ENCODE results near the gene JCHAIN. TPM values are rescaled to one million over a fixed set of nuclear protein-coding genes. Genes with fewer than 3 reads are reported as not detected.
"Not testable (repeated sequence)": the region's sequence is repeated elsewhere in the genome, so short reads cannot be mapped to it uniquely, and the experiment has no call there.

Gene JCHAIN
- total and polyA plus RNA-seq, 2 donors: 4.5 to 6.9 TPM

DNA sequence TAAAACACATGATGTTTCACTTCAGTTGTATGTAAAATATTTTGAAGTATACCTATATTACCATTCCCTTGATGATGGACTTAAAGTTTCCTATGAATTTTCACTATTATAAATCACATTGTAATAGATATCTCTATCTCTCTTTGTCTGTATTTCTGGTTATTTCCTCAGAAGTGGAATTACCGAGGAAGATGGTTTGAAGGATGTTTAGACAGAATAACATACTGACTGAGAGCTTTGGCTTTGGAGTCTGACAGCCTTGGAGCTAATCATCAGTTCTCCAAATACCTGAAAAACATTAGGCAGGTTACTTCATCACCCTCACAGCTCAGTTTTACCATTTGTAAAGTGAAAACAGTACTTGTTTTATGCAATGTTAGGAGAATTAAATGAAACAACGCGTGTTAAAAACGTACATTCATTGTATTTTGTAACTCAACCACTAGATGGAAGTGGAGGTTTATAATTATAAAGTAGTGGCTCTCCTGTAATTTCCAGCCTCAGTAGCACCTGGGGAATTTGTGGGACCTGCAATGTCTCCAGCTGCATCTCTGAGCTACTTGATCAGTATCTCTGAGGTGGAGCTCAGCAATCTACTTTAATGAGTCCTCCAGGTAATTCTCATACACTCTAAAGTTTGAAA lies 14.3 kb downstream of the JCHAIN start:
- Histone ChIP-seq H3K36me3 (ENCODE audit: insufficient read depth) (no peaks in the 10 kb centered on the region), H3K4me1 (ENCODE audit: insufficient read depth) (no peaks in the 10 kb centered on the region), H3K27ac (ENCODE audit: low read depth) (no peak overlapping the region), H3K4me3 (ENCODE audit: low read depth, low read length) (no peak overlapping the region)
- no peak for DNase-seq (ENCODE audit: extremely low spot score)
- 8% methylated on average over 4 of the region's 4 CpGs for WGBS

DNA sequence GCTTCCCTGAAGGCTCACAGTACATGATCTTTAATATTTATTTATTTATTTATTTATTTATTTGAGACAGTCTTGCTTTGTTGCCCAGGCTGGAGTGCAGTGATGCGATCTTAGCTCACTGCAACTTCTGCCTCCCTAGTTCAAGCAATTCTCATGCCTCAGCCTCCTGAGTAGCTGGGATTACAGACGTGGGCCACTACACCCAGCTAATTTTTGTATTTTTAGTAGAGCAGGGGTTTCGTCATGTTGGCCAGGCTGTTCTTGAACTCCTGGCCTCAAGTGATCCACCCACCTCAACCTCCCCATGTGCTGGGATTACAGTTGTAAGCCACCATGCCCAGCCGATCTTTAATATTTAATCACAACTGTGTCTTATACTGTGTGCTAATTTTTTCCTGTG lies 15.6 kb downstream of the JCHAIN start:
- H3K27ac ChIP-seq (ENCODE audit: low read depth); DNase-seq (ENCODE audit: extremely low spot score); H3K4me3 ChIP-seq (ENCODE audit: low read depth, low read length); H3K36me3 ChIP-seq (ENCODE audit: insufficient read depth); H3K4me1 ChIP-seq (ENCODE audit: insufficient read depth): not testable (repeated sequence)
- 79% methylated on average over 4 of the region's 4 CpGs for WGBS

DNA sequence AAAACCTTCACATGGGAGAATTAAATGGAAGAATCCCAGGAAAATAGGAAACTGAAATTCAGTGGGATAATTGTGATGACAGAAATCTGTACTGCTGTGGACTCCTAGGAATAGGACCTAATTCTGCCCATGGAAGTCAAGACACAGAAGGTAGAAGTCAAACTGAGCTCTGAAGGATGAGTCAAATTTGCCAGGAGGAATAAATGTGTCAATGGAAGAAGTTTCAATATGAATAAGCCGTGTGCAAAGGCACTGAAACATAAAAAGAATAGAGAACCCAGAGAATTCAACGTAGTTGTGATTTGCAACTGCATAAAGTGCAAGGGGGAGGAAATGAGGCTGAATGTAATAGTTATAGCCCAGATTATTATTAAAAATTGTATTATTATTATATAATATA lies 26.1 kb downstream of the JCHAIN start:
- Histone ChIP-seq H3K27ac (ENCODE audit: low read depth) (no peak overlapping the region), H3K36me3 (ENCODE audit: insufficient read depth) (no peaks in the 10 kb centered on the region), H3K4me1 (ENCODE audit: insufficient read depth) (no peaks in the 10 kb centered on the region), H3K4me3 (ENCODE audit: low read depth, low read length) (no peak overlapping the region)
- WGBS: 76% methylated on average over 2 of the region's 2 CpGs
- DNase-seq (ENCODE audit: extremely low spot score): no peak

DNA sequence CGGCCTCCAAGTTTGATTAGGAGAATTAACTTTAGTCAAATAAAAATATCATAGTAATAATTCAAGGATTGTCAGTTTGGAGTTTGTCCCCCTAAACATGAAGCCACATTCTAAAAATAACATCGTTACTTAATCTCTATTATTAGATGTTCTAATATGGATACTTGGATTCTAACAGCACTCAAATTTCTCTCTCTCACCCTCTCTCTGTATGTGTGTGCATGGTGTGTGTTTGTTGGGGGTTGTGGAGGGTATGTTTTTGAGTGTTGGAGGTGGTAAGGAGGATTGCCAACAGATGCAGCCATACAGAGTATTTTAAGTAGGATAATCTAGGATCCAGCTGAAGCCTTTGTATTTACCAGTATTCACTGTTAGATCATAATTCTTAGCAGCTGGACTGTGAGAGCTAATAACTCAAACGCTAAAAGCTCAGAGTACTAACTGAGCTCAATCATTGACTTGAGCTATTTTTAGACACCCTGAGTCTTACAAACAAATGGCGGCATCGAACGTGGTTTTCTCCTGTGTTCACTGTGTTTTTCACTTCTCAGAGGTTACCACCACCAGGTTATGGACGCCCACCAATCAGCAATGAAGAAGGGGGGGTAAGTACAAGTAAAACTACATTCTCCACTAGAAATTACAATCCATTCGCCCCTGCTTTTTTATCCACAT lies 28.9 kb downstream of the JCHAIN start:
- 30% methylated on average over 8 of the region's 8 CpGs for WGBS
- Histone ChIP-seq H3K27ac (ENCODE audit: low read depth) (no peak overlapping the region), H3K36me3 (ENCODE audit: insufficient read depth) (no peaks in the 10 kb centered on the region), H3K4me1 (ENCODE audit: insufficient read depth) (no peaks in the 10 kb centered on the region), H3K4me3 (ENCODE audit: low read depth, low read length) (no peak overlapping the region)
- DNase-seq (ENCODE audit: extremely low spot score): no peak

DNA sequence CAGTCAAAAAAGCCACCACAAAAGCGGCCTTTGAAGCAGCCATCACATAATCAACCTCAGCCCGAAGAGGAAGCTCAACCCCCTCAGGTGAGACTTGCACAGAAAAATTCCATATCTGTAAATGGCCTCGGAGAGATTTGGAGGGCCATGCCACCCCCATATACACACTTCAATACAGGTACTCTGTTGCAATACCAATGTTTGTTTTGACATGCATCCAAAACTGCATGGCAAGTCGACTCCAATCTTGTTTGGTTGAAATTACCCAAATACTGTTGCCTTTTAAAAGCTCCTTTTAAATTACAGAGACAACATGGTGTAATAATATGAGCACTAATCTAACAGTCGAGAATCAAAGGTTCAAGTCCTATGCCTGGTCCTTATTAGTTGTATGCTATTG lies 31.8 kb downstream of the JCHAIN start:
- Histone ChIP-seq H3K36me3 (ENCODE audit: insufficient read depth) (no peaks in the 10 kb centered on the region), H3K4me3 (ENCODE audit: low read depth, low read length) (no peak overlapping the region), H3K27ac (ENCODE audit: low read depth) (no peak overlapping the region), H3K4me1 (ENCODE audit: insufficient read depth) (no peaks in the 10 kb centered on the region)
- WGBS: 88% methylated on average over 5 of the region's 5 CpGs
- no peak for DNase-seq (ENCODE audit: extremely low spot score)

DNA sequence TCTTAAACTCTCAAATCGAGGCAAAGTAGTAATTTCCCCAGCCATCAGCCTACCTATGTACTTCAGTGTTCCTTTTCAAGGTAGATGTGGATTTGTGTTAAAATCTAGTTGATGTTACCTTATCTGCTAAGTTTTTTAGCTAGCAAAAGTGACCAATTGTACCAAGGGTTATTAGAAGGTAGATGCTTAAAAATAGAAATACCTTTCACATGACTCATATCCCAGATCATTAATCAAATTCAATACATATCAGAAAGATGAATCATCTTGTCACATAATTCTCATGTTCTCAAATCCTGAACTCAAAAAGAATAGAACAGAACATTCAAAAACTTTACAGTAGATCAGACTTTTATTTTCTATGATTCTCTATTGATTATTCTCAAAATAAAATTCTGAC lies 34.3 kb downstream of the JCHAIN start:
- no peak for DNase-seq (ENCODE audit: extremely low spot score)
- no peak overlapping the region for H3K4me3 ChIP-seq (ENCODE audit: low read depth, low read length)
- no peak overlapping the region for H3K27ac ChIP-seq (ENCODE audit: low read depth)
- no peaks in the 10 kb centered on the region for H3K36me3 ChIP-seq (ENCODE audit: insufficient read depth)
- WGBS: 87% methylated on average over 1 of the region's 1 CpG
- H3K4me1 ChIP-seq (ENCODE audit: insufficient read depth): no peaks in the 10 kb centered on the region

DNA sequence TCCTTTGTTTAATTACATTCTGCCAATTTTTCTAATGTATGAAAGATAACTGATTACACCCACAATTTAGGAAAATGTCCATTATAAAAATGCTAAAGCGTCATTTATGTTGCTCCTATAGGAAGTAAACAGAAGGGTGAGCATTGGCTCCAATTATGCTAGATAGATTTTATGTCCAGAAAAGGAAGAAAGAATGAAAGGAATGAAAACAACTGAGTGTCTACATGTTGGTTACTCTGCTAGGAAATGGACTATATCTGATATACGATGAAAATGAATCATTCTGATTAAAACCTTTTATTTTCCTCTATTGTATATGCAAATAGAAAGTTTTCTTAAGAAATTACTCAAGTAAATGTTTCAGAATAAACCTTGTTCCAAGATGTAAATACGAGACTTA lies 36.1 kb downstream of the JCHAIN start:
- Histone ChIP-seq H3K36me3 (ENCODE audit: insufficient read depth) (no peaks in the 10 kb centered on the region), H3K4me1 (ENCODE audit: insufficient read depth) (no peaks in the 10 kb centered on the region), H3K27ac (ENCODE audit: low read depth) (no peak overlapping the region), H3K4me3 (ENCODE audit: low read depth, low read length) (no peak overlapping the region)
- WGBS: 57% methylated on average over 3 of the region's 3 CpGs
- DNase-seq (ENCODE audit: extremely low spot score): no peak

DNA sequence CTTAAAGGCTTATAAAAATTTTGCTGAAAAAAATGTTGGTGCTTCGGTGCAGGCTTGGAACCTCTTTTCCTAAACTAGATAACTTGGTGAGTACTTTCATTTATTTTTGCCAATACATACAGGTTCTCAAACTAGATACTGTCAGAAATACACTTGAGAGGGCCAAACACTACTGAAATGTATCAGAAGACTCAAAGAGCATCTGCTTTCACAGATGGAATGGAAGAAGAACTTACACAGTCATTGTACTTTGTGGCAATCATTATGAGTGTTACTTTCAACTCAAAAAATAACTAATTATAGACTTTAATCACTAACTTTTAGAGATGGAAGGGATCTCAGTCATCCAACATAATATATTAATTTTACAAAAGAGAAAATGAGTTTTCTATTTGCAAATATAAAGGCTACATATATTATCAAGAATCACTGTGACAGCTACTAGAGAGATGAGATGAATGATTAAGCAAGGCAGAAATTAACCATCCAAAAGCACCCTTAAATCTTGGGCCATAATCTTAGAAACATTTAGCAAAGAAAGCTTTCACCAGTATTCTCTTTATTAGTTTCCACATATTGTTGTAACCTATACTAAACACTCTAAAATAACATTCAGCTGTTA lies 36.7 kb downstream of the JCHAIN start:
- Histone ChIP-seq H3K36me3 (ENCODE audit: insufficient read depth) (no peaks in the 10 kb centered on the region), H3K4me3 (ENCODE audit: low read depth, low read length) (no peak overlapping the region), H3K27ac (ENCODE audit: low read depth) (no peak overlapping the region), H3K4me1 (ENCODE audit: insufficient read depth) (no peaks in the 10 kb centered on the region)
- no peak for DNase-seq (ENCODE audit: extremely low spot score)
- 95% methylated on average over 1 of the region's 1 CpG for WGBS

DNA sequence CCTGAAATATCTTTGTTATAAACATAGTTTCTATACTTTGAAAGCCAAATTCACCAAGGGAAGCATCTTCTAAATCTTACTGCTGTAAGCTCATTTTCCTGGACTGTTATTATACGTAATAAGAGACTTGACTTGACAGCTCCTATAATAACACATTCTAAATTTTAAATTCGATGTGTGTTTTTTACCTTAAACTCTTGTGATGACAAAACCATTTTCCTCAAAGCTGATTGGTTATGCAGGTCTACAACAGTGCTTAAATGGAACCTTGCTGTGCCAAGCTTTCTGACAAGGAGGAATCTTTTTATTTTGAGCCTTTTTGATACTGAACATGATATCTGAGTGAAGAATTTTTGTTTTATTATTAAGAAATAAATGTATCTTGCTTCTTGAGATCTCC lies 37.9 kb downstream of the JCHAIN start, which contains the start of gene ENAM:
ENAM (plus strand) TSS at position 301 of the 400 bp plus-strand sequence. CDS start 757 bp downstream, outside the sequence.
- no peaks in the 10 kb centered on the region for H3K4me1 ChIP-seq (ENCODE audit: insufficient read depth)
- H3K4me3 ChIP-seq (ENCODE audit: low read depth, low read length): no peak within 1 kb of the TSS
- DNase-seq (ENCODE audit: extremely low spot score): no peak
- H3K27ac ChIP-seq (ENCODE audit: low read depth): no peak within 1 kb of the TSS
- no peaks in the 10 kb centered on the region for H3K36me3 ChIP-seq (ENCODE audit: insufficient read depth)
- WGBS: 90% methylated on average over 2 of the region's 2 CpGs

DNA sequence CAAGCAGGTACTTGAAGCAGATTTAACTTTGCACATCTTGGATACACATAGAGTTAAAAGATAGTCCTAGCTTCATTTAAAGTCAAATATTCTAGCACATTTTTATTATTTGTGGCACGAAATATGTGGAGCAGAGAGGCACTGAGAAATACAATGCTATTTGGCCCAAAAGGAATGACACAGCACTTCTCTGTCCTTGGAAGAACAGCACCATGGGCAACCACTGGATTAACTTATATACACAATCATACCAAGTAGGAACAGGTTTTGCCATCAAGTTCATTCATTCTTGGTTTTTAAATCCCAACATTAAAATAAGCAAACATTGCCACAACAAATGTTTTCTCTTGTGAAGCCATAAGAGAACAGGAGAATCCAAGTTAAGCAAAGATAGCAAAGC lies 38.7 kb downstream of the JCHAIN start:
- DNase-seq (ENCODE audit: extremely low spot score): no peak
- H3K4me3 ChIP-seq (ENCODE audit: low read depth, low read length): no peak overlapping the region
- H3K36me3 ChIP-seq (ENCODE audit: insufficient read depth): no peaks in the 10 kb centered on the region
- no peak overlapping the region for H3K27ac ChIP-seq (ENCODE audit: low read depth)
- WGBS: 70% methylated on average over 1 of the region's 1 CpG
- H3K4me1 ChIP-seq (ENCODE audit: insufficient read depth): no peaks in the 10 kb centered on the region

DNA sequence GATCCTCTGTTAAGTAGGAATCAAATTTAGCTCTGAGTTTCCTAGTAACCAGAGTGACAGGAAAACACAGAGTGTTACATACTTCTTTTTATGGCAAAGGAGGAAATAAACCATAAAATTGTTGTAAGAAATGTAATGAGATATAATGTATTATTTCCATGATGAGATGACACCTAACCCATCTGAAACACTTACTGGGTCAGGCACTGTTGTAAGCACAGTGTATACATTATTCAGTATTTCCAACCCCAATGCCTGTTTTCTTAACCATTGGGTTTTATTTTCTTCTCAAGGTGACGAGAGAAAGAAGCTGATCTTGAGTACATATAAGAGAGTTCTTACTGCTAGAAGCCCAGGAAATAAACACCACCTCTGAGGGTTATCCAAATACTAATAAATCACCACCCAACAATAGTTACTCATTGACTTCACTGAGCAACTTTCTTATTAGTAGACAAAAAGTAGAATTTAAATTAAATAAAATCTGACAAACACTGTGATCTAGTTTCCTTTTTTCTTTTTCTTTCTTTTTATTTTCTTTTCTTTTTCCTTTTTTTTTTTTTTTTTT lies 42.0 kb downstream of the JCHAIN start:
- H3K4me3 ChIP-seq (ENCODE audit: low read depth, low read length): no peak overlapping the region
- no peaks in the 10 kb centered on the region for H3K4me1 ChIP-seq (ENCODE audit: insufficient read depth)
- no peak overlapping the region for H3K27ac ChIP-seq (ENCODE audit: low read depth)
- no peaks in the 10 kb centered on the region for H3K36me3 ChIP-seq (ENCODE audit: insufficient read depth)
- WGBS: 52% methylated on average over 1 of the region's 1 CpG
- no peak for DNase-seq (ENCODE audit: extremely low spot score)

DNA sequence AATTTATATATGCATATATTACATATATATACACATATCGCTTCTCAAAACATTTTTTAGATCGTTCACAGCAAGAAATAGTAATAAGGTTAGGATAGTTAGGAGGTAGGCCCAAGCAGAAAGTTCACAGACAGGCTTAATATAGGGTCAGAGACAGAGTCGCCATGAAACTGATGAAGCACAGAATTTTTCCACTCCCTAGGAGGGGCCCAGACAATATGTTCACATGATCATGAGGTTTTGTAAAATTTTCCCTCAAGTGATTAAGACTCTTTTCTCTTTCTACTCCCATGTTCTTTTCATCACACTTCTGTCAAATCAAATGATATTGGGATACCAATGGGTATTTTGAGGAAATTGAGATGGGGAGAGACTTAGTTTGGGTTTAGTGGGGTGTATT lies 43.0 kb downstream of the JCHAIN start:
- DNase-seq (ENCODE audit: extremely low spot score): no peak
- H3K36me3 ChIP-seq (ENCODE audit: insufficient read depth): no peaks in the 10 kb centered on the region
- no peaks in the 10 kb centered on the region for H3K4me1 ChIP-seq (ENCODE audit: insufficient read depth)
- no peak overlapping the region for H3K4me3 ChIP-seq (ENCODE audit: low read depth, low read length)
- no peak overlapping the region for H3K27ac ChIP-seq (ENCODE audit: low read depth)
- 96% methylated on average over 3 of the region's 3 CpGs for WGBS

DNA sequence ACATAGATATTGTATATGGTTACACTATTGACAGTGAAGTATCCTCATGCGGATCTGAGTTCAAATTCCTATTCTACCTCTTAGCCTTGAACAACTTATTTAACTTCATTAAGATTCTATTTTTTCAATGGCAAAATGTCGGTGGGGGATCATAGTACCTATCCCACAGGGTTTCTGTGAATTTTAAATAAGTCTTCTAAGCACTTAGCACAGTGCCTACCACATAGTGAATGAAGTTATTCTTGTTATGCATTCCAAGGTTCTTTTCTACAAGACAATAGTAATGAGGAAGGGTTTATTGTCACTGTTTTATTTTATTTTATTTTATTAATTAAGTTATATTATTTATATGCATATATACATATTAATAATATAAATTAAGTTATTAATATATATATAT lies 46.5 kb downstream of the JCHAIN start:
- no peaks in the 10 kb centered on the region for H3K4me1 ChIP-seq (ENCODE audit: insufficient read depth)
- DNase-seq (ENCODE audit: extremely low spot score): no peak
- H3K36me3 ChIP-seq (ENCODE audit: insufficient read depth): no peaks in the 10 kb centered on the region
- no peak overlapping the region for H3K4me3 ChIP-seq (ENCODE audit: low read depth, low read length)
- WGBS: 97% methylated on average over 2 of the region's 2 CpGs
- H3K27ac ChIP-seq (ENCODE audit: low read depth): no peak overlapping the region

DNA sequence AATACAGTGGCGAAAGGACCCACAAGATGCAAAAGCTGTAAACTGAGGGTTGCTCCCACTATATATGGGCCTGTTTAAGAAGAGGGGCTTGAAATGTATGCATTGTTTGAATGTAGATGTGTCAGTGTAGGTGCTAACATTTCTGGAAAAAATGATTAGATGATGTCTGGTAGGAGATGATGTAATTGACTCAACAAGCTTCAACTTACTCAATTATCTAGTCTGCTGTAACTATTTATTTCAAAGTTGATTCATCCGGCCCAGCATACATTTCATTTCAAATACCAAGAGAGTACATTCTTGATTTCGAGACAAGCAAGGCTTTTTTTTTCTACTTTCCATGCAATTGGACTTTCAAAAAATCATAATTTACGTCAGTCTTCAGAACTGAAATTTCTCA lies 47.0 kb downstream of the JCHAIN start:
- Histone ChIP-seq H3K27ac (ENCODE audit: low read depth) (no peak overlapping the region), H3K4me3 (ENCODE audit: low read depth, low read length) (no peak overlapping the region), H3K4me1 (ENCODE audit: insufficient read depth) (no peaks in the 10 kb centered on the region), H3K36me3 (ENCODE audit: insufficient read depth) (no peaks in the 10 kb centered on the region)
- 92% methylated on average over 4 of the region's 4 CpGs for WGBS
- DNase-seq (ENCODE audit: extremely low spot score): no peak

All from urinary bladder (tissue), 4 donors.